NCI-H2227 treated with DMSO at 0.1 percent for 48 hours (cell line): ENCODE data around the gene PASK.

Experiments
- DNase-seq: peaks from one replicate; lab custom pipeline; 2025; lab: John Stamatoyannopoulos, UW

PASK gene

DNA sequence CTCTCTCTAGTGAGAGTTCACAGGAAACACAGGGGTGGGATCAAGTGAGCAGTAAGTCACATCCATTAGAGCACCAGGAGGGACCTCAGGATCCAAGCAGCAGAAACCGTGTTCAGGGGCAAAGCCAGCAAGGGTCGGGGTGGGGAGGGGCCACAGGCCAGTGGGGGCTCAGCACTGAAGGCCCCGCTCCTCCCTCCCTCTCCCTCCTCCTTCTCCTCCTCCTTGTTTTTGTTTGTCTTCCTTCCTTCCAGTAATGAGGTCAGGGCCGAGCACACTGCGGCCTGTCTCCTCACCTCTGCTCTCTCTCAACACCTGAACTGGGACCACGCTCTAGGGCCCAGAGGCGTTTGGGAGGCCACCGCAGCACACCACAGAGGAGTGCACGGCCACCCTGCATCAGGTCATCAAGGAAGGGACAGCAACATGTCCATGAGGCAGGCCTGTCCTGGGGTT lies 68.1 kb downstream of the PASK start:
- no peak for DNase-seq

DNA sequence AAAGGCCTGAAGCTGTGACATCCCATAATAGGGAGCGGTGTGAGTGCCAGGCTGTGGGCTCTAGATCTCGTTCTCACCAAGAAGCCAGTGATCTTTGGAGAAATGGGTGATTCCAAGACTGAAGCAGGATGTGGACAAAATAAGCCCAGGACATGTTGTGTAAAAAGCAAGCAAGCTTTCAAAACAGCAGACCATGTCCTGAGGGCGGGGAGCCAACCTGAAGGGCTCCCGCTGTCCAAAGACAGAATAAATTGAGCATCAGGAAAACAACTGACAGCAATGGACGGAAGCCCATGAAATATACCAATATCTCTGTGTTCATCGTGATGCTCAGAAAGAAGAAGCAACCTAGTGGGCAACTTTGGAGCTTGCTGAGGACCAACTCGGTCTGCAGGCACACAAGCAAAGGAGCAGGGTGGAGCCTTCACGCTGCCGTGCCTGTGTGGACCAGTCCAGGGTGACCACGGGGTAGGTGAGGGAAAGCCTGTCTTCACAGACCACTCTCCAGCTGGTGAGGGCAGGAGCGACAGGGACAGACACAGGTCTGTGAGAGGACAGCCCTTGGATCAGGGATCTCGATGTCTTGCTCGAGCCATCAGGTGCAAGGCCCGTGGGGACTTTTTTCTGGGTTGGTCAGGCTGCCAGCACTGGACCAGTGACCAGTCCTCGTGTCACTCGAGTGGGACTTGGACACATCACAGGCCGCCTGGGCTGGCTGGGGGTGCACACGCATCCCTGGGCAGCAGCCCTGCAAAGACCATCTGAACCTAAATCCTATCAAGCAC lies 68.7 kb downstream of the PASK start:
- DNase-seq, result no peak

DNA sequence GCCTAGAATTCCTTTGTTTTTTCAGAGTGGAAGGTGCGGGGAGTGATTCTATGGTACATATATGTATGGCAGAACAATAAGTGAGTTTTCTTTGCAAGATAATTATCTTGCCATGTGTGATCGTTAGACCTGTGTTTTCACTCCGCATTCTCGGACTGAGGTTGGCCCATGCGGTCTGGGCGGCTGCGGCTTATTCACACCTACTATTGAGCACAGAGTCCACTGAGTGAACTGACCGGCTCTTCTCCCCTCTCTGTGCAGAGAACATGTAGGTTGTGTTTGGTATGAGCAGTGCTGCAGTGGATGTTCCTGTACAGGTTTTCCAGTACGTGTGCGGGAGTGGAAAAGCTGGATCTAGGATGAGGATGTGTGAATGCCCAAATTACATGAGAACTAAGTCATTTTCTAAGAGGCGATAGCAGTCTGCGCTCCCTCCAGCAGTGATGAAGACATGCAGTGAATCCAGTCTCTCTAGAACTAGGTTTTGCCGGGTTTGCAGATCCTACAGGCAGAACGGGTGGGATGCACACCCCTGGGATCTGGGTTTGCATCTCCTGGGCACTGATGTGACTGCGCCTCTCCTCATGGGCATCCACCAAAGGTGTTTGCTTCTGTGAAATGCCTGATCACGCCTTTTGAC lies 74.3 kb downstream of the PASK start:
- no peak for DNase-seq

DNA sequence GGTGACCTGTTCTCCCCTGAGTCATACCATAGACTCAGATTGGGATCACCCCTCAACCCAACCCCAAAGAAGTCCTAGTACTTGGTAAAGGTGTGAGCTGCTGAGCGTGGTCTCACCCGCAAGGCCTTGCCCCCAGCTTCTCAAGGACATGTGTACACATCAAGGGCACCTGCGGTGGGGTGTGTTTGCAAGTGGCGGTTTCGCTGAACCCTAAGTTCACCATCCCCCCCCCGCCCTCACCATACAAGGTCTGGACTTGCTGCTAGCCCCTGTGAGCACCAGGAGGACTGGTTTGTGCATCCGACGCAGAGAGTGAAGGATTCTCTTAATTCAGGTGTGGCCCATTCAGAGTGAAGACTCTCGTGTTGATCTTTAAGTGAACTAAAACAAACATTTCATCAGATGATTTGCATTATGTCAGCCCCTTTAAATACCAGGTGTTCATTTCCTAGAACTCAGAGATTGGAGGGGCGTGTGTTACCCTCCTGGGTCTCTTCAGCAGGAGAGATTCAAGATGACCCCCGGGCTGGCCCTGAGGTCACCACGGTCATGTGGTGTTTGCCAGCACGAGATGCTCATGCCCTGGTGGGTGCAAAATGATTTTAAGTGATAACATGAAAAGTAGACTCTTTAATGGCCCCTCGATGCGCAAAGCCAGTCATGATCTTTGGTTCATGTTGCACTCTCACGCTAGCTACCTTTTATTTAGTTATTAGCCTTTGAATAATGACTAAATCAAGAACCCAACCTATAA lies 75.0 kb downstream of the PASK start:
- no peak for DNase-seq

DNA sequence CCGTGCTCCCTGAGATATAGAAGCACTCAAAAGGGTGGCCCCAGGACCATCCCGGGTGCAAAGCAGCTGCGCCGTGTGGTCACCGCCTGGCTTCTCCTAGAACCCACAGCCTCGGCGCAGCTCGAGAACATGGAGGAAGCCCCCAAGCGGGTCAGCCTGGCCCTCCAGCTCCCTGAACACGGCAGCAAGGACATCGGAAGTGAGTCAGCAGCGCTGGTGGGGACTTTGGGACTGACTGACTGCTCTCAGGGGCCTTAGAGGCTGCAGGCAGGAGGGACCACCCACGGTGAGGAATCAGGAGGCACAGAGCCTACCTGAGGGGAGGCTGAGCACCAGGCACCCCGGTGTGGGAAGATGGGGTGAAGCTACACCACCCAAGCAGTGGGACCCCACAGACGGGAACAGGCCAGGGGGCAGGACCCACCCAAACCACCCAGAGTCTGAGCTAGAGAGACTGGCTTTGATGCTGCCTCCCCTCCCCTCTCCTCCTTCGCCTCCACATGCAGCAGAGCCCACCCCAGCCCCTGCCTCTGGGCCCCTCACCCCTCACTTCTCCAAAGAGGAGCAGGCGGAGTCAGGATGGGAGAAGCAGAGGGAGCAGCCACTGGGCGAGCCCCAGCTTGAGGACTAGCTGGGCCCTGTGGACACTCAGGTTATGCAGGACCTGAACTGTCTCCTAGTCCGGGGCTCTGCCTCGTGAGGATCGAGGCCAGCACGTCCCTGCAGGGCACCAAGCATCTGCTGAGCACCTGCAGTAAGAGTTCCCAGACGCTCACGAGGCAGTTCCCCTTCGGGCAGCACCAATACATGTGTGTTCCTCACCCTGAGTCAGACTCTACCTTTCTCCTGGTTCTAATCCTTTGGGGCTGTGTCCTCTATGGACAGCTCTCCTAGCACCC lies 75.9 kb downstream of the PASK start:
- no peak for DNase-seq

DNA sequence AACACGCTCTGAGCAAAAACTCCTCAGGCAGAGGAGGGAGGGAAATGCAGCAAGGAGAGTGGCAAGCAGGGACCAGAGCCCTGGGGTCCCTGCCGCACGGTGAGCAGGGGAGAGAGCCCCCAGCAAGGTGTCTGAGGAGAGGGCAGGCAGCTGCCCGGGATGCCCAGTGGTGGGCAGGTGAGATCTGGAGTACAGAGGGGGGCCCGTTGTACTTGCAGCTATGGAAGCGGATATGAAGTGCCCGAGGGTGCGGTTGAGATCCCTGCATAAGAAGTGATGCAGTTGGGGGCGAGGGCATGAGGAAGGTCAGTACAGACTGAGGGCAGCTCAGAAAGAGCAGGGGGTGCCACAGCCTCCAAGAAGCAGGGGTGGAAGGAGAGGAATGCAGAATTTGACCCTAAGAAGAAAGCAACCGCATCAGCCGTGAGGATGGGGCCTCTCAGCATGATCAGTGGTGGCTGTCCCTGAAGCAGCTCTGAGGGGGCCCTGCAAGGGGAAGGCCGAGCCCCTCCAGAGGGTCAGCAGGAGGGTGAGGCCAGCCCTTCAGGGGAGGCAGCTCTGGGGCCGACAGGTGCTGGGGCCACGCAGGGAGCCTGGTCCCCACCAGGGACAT lies 76.6 kb downstream of the PASK start:
- DNase-seq, result no peak

DNA sequence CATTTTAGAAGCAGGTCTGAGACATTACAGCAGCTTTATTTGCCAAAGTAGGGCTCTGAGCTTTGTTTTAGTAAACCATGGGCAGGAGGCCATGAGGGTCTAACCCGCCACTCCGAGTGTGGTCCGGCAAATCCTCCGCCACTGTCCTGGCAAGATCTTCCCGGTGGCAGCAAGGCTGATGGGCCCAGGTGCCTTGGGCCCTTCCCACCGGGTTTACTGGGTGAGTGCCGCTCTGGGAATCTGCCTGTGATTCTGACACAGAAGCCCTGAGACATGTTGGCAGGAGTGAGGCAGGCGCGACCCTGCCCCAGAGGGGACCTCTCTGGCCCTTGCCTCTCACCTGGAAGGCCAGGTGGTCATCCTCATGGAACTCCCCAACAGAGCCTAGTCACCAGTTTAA lies 77.1 kb downstream of the PASK start:
- DNase-seq, result no peak

DNA sequence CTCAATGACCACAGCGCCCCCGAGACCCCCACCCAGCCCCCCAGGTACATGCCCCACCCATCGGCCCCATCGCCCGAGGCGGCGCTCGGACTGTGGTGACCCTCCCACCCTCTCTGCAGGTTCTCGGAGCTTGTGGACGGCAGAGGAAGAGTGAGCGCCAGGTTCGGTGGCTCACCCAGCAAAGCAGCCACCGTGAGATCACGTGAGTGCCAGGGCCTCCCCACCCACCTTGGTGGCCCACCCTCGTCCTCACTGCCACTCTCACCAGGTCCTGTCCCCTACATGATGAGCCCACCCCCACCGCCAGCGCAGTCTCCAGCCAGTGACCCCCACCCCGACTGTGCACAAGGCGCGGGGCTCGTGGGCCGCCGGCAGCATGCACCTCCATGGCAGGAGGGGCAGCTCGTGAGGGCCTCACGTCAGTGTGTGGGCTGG lies 77.6 kb downstream of the PASK start:
- no peak for DNase-seq

DNA sequence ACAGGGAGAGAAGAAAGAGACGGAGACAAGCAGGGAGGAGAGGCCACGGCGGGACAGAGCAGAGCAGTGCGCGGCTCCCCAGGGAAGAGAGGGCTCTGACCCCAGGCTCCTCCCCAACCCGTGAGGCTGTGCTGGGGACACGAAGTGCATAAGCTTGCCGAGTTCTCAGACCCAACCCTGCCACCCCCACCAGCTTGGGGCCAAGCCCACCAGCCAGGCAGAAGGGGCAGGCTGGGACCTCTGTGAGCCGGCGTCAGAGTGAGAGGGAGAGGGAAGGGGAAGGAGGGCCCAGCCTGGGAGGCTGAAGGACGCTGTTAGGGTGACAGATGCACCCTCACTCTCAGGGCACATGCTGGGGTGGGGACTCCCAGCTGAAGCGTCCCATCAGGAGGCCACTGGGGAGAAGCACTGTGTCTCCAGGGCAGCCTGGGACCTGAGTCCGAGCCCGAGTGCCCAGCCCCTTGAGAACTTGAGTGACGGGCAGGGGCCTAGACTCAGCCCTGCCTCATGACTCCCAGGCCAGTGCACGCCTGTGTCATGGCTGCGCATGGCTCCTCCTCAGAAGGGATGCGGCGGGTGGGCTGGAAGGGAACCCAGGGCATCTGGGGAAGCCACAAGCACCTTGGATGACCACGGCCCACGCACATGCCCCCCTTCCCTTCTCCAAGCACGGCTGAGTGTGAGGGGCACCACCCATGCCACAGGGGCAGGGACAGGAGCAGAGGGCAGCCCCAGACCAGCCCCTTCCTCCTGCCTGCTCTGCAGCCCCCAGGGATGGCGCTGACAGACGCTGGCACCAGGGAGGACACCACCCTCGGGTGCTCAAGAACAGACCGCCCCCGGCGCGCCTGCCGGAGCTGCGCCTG lies 78.2 kb downstream of the PASK start:
- DNase-seq, result no peak

DNA sequence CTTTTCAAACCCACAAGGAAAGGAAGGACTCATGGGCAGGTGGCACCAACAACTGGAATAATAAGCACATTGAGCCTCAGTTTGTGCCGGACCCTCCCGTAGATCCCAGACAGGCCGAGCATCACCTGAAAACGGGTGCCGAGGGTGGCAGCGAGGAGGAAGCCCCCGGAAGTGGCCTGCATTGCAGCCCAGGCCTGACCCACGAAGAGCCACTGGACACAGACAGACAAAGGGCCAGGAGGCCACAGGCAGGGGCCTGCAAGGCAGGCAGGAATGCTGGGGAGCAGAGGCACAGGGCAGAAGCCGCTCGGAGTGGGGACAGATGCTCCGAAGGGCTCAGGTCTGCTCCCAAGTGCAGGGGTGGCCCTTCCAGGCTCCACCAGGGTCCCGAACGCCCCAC lies 78.9 kb downstream of the PASK start:
- DNase-seq, result no peak

DNA sequence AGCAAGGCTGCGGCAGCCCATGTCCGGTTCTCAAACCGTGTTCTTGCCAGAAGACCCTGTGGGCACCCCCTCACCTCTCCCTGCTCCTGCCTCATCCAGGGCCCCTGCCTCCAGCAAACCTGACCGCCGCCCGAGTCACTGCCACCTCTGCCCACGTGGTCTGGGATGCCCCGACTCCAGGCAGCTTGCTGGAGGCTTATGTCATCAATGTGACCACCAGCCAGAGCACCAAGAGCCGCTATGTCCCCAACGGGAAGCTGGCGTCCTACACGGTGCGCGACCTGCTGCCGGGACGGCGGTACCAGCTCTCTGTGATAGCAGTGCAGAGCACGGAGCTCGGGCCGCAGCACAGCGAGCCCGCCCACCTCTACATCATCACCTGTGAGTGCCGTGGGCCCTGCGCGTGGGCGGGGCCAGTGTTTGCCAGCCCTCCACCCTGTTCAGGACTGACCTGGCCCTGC lies 79.4 kb downstream of the PASK start:
- DNase-seq, result no peak

DNA sequence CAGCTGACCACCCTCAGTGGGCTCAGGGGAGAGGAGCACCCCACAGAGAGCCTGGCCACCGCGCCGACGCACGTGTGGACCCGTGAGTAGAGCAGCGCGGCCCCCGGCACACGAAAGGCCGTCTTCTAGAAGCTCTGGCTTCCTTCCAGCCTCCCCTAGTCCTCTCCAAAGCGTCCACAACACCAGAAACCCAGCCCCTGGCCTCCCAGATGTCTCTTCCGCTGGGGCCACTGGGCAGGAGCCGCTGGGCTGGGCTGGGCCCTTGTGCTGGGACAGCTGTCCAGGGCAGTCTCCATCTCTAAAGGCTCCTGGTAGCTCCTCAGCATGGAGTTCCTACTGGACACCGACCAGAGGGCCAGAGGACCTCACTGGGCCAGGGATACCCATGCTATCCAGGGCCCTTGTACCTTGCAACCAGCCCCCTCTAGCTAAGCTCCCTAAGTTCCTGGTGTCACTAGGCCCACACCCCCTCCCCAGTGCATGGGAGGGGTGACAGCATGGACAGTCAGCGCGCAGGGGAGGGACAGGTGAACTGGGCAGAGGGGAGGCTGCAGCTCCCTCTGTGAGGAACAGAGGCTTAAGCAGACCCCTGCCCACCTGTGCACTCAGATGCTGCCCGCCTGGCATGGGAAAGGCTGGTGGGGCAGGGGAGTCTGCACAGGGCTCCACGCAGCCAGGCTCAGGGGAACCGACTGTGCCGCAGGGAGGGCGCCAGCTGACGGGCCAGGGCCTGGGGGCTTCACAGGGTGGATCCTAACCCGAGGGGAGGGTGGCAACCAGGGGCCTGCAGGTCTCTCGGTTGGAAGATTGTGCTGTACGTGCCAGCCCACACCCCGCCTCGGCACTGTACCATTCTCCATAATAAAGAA lies 80.1 kb downstream of the PASK start:
- no peak for DNase-seq

DNA sequence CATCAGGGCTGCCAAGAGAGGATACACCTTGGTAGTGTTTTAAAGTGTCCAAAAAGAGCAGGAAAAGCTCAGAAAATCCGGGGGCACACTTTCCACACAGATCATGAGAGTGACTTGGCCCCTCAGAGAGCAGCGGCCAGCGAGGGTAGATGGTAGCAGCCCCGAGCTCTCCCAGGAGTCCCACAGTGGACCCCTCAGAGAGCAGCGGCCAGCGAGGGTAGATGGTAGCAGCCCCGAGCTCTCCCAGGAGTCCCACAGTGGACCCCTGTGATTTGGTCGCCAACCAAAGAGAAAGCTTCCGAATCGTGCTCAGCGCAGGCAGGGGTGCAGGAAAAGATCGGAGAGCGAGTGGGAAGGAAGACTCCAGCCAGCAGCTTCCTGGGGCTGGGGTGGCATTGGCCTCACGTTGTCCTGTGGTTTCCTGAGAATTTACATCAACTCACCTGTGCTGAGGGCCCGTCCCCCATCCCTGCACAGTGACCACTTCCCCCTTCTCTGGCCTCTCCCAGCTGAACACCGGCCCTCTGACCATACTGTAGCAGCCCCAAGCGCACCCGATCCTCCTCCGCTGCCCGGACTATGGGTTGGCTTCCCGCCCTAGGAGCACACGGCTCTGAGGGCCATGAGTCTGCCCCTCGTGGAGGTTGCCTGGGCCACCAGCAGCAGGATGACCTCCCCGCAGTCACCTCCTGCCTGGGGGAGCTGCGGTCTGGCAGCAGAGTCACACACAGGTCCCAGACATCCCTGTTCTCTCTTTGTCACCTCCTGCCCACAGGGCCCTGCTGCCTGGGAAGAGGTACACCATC lies 80.9 kb downstream of the PASK start:
- DNase-seq, result no peak

DNA sequence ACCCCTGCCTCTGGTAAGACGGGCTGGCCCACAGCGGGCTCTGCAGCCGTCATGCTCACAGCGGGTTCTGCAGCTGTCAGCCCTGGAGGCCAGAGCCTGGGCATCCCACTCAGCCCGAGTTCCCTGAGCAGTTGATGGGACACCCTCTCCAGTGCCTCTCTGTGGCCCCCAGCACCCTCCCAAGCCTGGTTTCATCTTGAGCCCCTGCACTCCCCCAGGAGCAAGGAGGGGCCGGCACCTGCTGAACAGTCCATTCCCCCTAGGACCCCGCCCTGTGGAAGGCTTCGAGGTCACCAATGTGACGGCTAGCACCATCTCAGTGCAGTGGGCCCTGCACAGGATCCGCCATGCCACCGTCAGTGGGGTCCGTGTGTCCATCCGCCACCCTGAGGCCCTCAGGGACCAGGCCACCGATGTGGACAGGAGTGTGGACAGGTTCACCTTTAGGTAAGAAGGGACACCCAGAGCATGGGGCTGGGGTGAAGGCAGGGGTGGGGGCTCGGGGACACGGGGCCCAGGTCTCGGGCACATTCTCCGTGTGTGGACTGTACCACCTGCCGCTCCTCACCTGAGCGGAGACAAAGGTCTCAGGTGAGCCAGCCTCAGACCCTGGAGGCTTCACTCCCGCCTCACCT lies 81.7 kb downstream of the PASK start:
- no peak for DNase-seq

DNA sequence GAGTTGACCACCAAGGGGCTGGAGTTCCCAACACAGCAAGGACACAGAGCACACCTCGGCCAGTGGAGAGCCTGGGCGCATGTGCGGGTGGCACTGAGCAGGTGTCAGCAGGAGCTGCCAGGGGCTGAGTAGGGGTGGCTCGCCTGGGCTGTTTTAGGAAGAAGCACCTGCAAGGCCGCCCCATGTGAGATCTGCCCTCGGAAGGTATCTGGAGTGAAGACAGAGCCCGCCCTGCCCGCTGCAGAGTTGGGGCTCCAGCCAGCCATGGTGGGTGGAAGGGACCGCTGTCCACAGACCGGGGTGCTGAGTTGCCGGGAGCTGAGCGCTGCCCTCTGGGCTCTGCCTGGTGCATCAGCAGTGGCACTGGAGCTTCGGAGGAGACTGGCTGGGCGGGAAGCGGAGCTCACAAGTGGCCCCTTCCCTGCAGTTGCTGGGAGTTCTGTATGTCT lies 82.4 kb downstream of the PASK start:
- no peak for DNase-seq

DNA sequence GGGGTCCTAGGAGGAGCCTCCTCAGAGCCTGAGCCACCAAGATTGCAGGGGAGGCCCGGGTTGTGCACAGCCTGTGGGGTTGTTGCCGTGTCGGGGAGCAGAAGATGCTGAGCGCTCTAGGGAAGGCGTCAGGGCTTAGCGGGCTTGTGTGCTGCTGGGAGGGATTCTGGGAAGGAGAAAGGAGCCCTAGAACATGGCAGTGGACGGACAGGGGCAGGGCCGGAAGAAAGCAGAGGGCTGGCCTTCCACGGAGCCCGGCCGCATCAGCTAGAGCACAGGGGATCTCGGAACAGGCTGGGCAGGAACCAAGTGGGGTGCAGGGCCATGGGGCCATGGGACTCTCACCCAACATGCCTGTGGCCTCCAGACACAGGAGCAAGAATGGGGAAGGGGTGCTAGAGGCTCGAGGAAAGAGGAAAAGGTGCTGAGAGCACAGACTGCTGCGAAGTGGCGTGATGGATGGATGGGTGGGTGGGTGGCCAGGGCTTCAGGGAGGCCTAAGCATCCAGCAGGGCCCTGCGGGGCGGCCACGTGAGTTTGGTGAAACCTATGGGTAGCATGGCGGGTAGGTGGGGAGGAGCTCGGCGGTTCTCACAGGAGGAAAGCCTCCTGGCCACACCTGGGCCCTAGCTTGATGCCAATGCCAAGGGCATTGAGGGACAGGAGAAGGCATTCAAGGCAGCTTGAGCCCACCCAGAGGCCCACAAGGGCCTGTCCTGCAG lies 82.9 kb downstream of the PASK start:
- no peak for DNase-seq

DNA sequence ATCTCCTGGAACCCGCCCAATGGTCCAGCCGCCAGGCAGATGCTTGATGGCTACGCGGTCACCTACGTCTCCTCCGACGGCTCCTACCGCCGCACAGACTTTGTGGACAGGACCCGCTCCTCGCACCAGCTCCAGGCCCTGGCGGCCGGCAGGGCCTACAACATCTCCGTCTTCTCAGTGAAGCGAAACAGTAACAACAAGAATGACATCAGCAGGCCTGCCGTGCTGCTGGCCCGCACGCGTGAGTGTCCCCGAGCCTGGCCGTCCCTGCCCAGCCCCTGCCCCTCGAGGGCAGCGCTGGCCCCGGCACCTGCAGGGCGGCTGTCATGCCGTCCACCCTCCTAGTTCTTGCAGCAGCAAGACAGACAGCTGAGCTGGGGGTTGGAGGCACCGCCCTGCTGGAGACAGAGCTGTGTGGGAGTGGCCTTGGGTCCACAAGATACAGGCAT lies 83.9 kb downstream of the PASK start:
- DNase-seq, result no peak
